ENCODE data around the gene METTL26. TPM values are rescaled to one million over a fixed set of nuclear protein-coding genes. Genes with fewer than 3 reads are reported as not detected.

METTL26 gene
- total RNA-seq, 1 donor from 2014 or later: 46.0 TPM

GRCh38 chr16:670485-671352 lies 34.6 kb upstream of the METTL26 start:
- no peak overlapping the region for H3K9ac ChIP-seq
- H3F3A ChIP-seq (ENCODE audit: low read depth): peaks cover 23% of the 10 kb centered on the region
- TF ChIP-seq EZH2phosphoT487 (IDR thresholded peaks at IDR 0.05) (no peak), EZH2 (IDR thresholded peaks at IDR 0.05) (no peak), CTCF (IDR thresholded peaks at IDR 0.05) (no peak)
- peaks cover 9% of the 10 kb centered on the region for H3K27me3 ChIP-seq
- peak overlapping the region; percentile 60 for H3K4me3 Mint-ChIP-seq
- H3K27me3 Mint-ChIP-seq (ENCODE audit: insufficient read depth, low read depth): peaks cover 5% of the 10 kb centered on the region
- H3K36me3 ChIP-seq: no peaks in the 10 kb centered on the region
- H3K79me2 ChIP-seq (ENCODE audit: low read depth): peaks cover 15% of the 10 kb centered on the region
- H4K20me1 ChIP-seq (ENCODE audit: low read depth): peaks cover 39% of the 10 kb centered on the region
- no peaks in the 10 kb centered on the region for H3K9me3 ChIP-seq (ENCODE audit: low read depth)
- H3K4me3 ChIP-seq: no peak overlapping the region
- DNase-seq (ENCODE audit: low spot score): no peak
- H3K4me1 Mint-ChIP-seq: peaks cover 3% of the 10 kb centered on the region
- H3K4me2 ChIP-seq: no peak overlapping the region
- H3K27ac ChIP-seq: no peak overlapping the region
- peaks cover 15% of the 10 kb centered on the region for H3K4me1 ChIP-seq
- no peaks in the 10 kb centered on the region for H3K36me3 Mint-ChIP-seq
- no peak overlapping the region for H2AFZ ChIP-seq (replicated peaks)
- H3K9me3 Mint-ChIP-seq: no peaks in the 10 kb centered on the region
- H3K27ac Mint-ChIP-seq: no peak overlapping the region

GRCh38 chr16:669666-670065 lies 33.6 kb upstream of the METTL26 start:
- Histone ChIP-seq H3K9me3 (ENCODE audit: low read depth) (no peaks in the 10 kb centered on the region), H3K27me3 (no peaks in the 10 kb centered on the region), H3K4me1 (peaks cover 8% of the 10 kb centered on the region), H2AFZ (replicated peaks) (no peak overlapping the region), H3K79me2 (ENCODE audit: low read depth) (peaks cover 15% of the 10 kb centered on the region), H3K36me3 (no peaks in the 10 kb centered on the region), H3K4me2 (no peak overlapping the region), H4K20me1 (ENCODE audit: low read depth) (peaks cover 33% of the 10 kb centered on the region), H3K27ac (no peak overlapping the region), H3K4me3 (no peak overlapping the region), H3K9ac (no peak overlapping the region), H3F3A (ENCODE audit: low read depth) (peaks cover 16% of the 10 kb centered on the region)
- TF ChIP-seq EZH2 (IDR thresholded peaks at IDR 0.05) (no peak), EZH2phosphoT487 (IDR thresholded peaks at IDR 0.05) (no peak), CTCF (IDR thresholded peaks at IDR 0.05) (no peak)
- Mint-ChIP-seq H3K27ac (no peak overlapping the region), H3K27me3 (ENCODE audit: insufficient read depth, low read depth) (peaks cover 3% of the 10 kb centered on the region), H3K4me3 (peak overlapping the region; percentile 84), H3K4me1 (peaks cover 3% of the 10 kb centered on the region), H3K36me3 (no peaks in the 10 kb centered on the region), H3K9me3 (no peaks in the 10 kb centered on the region)
- no peak for DNase-seq (ENCODE audit: low spot score)

GRCh38 chr16:668519-669171 lies 32.5 kb upstream of the METTL26 start:
- no peaks in the 10 kb centered on the region for H3K27me3 ChIP-seq
- no peak overlapping the region for H2AFZ ChIP-seq (replicated peaks)
- peak; percentile 53 for DNase-seq (ENCODE audit: low spot score)
- Mint-ChIP-seq H3K9me3 (no peaks in the 10 kb centered on the region), H3K27me3 (ENCODE audit: insufficient read depth, low read depth) (peaks cover 2% of the 10 kb centered on the region), H3K36me3 (no peaks in the 10 kb centered on the region), H3K4me3 (peak overlapping the region; percentile 84), H3K27ac (no peak overlapping the region), H3K4me1 (peaks cover 3% of the 10 kb centered on the region)
- H3K27ac ChIP-seq: no peak overlapping the region
- H3K4me1 ChIP-seq: peaks cover 8% of the 10 kb centered on the region
- H3K4me2 ChIP-seq: peak overlapping the region; percentile 90
- no peak for TF ChIP-seq CTCF (IDR thresholded peaks at IDR 0.05)
- no peak for TF ChIP-seq EZH2 (IDR thresholded peaks at IDR 0.05)
- TF ChIP-seq EZH2phosphoT487 (IDR thresholded peaks at IDR 0.05): no peak
- peak overlapping the region; percentile 73 for H3K9ac ChIP-seq
- no peaks in the 10 kb centered on the region for H3K36me3 ChIP-seq
- H3K79me2 ChIP-seq (ENCODE audit: low read depth): peaks cover 15% of the 10 kb centered on the region
- peaks cover 23% of the 10 kb centered on the region for H4K20me1 ChIP-seq (ENCODE audit: low read depth)
- peak overlapping the region; percentile 89 for H3K4me3 ChIP-seq
- peaks cover 7% of the 10 kb centered on the region for H3F3A ChIP-seq (ENCODE audit: low read depth)
- no peaks in the 10 kb centered on the region for H3K9me3 ChIP-seq (ENCODE audit: low read depth)
